IgD-negative memory B cell (primary cell): ENCODE data around the gene CACNA1D. TPM values are rescaled to one million over a fixed set of nuclear protein-coding genes. Genes with fewer than 3 reads are reported as not detected.

Source experiments
- H3K27ac Mint-ChIP-seq, 3 donors: one replicate each; pipeline ENCODE4 v1.8.0; 2020 to 2022; ENCODE audit warnings: mild to moderate bottlenecking in 3 of 3, mixed read lengths in 3 of 3, moderate library complexity in 1 of 3
- H3K27me3 Mint-ChIP-seq: one replicate; pipeline ENCODE4 v1.8.0; 2021; ENCODE audit warnings: mixed read lengths
- H3K36me3 Mint-ChIP-seq: one replicate; pipeline ENCODE4 v1.8.0; 2020; ENCODE audit warnings: mild to moderate bottlenecking, mixed read lengths
- H3K4me1 Mint-ChIP-seq, 3 donors: one replicate each; pipeline ENCODE4 v1.8.0; 2020 to 2022; ENCODE audit warnings: mixed read lengths in 3 of 3, mild to moderate bottlenecking in 1 of 3
- H3K4me3 Mint-ChIP-seq, 4 donors: one replicate each; pipeline ENCODE4 v1.8.0; 2020 to 2022; ENCODE audit warnings: mild to moderate bottlenecking in 4 of 4, mixed read lengths in 4 of 4, moderate library complexity in 3 of 4
- H3K9me3 Mint-ChIP-seq, 3 donors: one replicate each; pipeline ENCODE4 v1.8.0; 2020 to 2021; ENCODE audit warnings: mixed read lengths in 3 of 3, mild to moderate bottlenecking in 1 of 3
- polyA plus RNA-seq: library from polyadenylated mRNA; unstranded; fragments of 300-500 nt; fragmentation: Illumina TruSeq; gene quantifications from one replicate; pipeline ENCODE4 v1.2.3, GENCODE V29; 2021

The CACNA1D gene
- polyA plus RNA-seq, 1 donor from 2014 or later: not detected

- Mint-ChIP-seq H3K4me3 (no peak overlapping the region), H3K9me3 (no peaks in the 10 kb centered on the region), H3K36me3 (no peaks in the 10 kb centered on the region), H3K27ac (no peak overlapping the region), H3K4me1 (peaks cover 0 to 1% (median 0%) of the 10 kb centered on the region in 3 donors), H3K27me3 (peaks cover 1% of the 10 kb centered on the region)
These were observed 8.8 kb downstream of the CACNA1D start for GRCh38 chr3:53503195-53503594.

- Mint-ChIP-seq H3K9me3 (no peaks in the 10 kb centered on the region), H3K27me3 (peaks cover 5% of the 10 kb centered on the region), H3K27ac (no peak overlapping the region), H3K4me1 (peaks cover 0 to 1% (median 0%) of the 10 kb centered on the region in 3 donors), H3K4me3 (no peak overlapping the region), H3K36me3 (no peaks in the 10 kb centered on the region)
These were observed 11.8 kb downstream of the CACNA1D start for GRCh38 chr3:53506110-53506762.

- no peaks in the 10 kb centered on the region for H3K4me1 Mint-ChIP-seq
- H3K27me3 Mint-ChIP-seq: peaks cover 5% of the 10 kb centered on the region
- no peaks in the 10 kb centered on the region for H3K9me3 Mint-ChIP-seq
- H3K36me3 Mint-ChIP-seq: no peaks in the 10 kb centered on the region
- H3K4me3 Mint-ChIP-seq: no peak overlapping the region
- H3K27ac Mint-ChIP-seq: no peak overlapping the region
These were observed 12.3 kb downstream of the CACNA1D start for GRCh38 chr3:53506763-53507145.

- peak overlapping the region in 1 of 3 donors; percentile 5 for H3K27ac Mint-ChIP-seq
These were observed 15.1 kb downstream of the CACNA1D start for GRCh38 chr3:53509494-53509893.

GRCh38 chr3:53510508-53510907 is 16.1 kb downstream of the CACNA1D start:
- H3K4me3 Mint-ChIP-seq: no peak overlapping the region
- no peaks in the 10 kb centered on the region for H3K36me3 Mint-ChIP-seq
- H3K27me3 Mint-ChIP-seq: peaks cover 7% of the 10 kb centered on the region
- H3K27ac Mint-ChIP-seq: no peak overlapping the region
- no peaks in the 10 kb centered on the region for H3K9me3 Mint-ChIP-seq
- no peaks in the 10 kb centered on the region for H3K4me1 Mint-ChIP-seq

More at GRCh38 chr3:53509494-53509893, 15.1 kb downstream of the CACNA1D start:
- no peak overlapping the region for H3K4me3 Mint-ChIP-seq
- H3K9me3 Mint-ChIP-seq: no peaks in the 10 kb centered on the region
- H3K36me3 Mint-ChIP-seq: no peaks in the 10 kb centered on the region
- no peaks in the 10 kb centered on the region for H3K4me1 Mint-ChIP-seq
- peaks cover 5% of the 10 kb centered on the region for H3K27me3 Mint-ChIP-seq

GRCh38 chr3:53511246-53511645 is 16.8 kb downstream of the CACNA1D start:
- peaks cover 7% of the 10 kb centered on the region for H3K27me3 Mint-ChIP-seq

GRCh38 chr3:53513556-53514190 is 19.3 kb downstream of the CACNA1D start:
- H3K9me3 Mint-ChIP-seq: no peaks in the 10 kb centered on the region
- no peak overlapping the region for H3K27ac Mint-ChIP-seq
- peaks cover 5% of the 10 kb centered on the region for H3K27me3 Mint-ChIP-seq
- H3K4me1 Mint-ChIP-seq: no peaks in the 10 kb centered on the region
- H3K36me3 Mint-ChIP-seq: no peaks in the 10 kb centered on the region
- no peak overlapping the region for H3K4me3 Mint-ChIP-seq

More at GRCh38 chr3:53511246-53511645, 16.8 kb downstream of the CACNA1D start:
- no peaks in the 10 kb centered on the region for H3K36me3 Mint-ChIP-seq
- no peaks in the 10 kb centered on the region for H3K9me3 Mint-ChIP-seq
- H3K4me1 Mint-ChIP-seq: no peaks in the 10 kb centered on the region
- H3K27ac Mint-ChIP-seq: no peak overlapping the region
- H3K4me3 Mint-ChIP-seq: no peak overlapping the region

GRCh38 chr3:53516339-53516738 is 21.9 kb downstream of the CACNA1D start:
- peaks cover 2% of the 10 kb centered on the region for H3K27me3 Mint-ChIP-seq
- no peak overlapping the region for H3K27ac Mint-ChIP-seq
- H3K9me3 Mint-ChIP-seq: no peaks in the 10 kb centered on the region
- no peaks in the 10 kb centered on the region for H3K36me3 Mint-ChIP-seq
- no peak overlapping the region for H3K4me3 Mint-ChIP-seq
- no peaks in the 10 kb centered on the region for H3K4me1 Mint-ChIP-seq

GRCh38 chr3:53518495-53518981 is 24.1 kb downstream of the CACNA1D start:
- no peaks in the 10 kb centered on the region for H3K36me3 Mint-ChIP-seq
- H3K27ac Mint-ChIP-seq: no peak overlapping the region
- H3K9me3 Mint-ChIP-seq: no peaks in the 10 kb centered on the region

GRCh38 chr3:53519065-53519709 is 24.8 kb downstream of the CACNA1D start:
- Mint-ChIP-seq H3K9me3 (no peaks in the 10 kb centered on the region), H3K4me1 (no peaks in the 10 kb centered on the region), H3K27me3 (peaks cover 5% of the 10 kb centered on the region), H3K4me3 (no peak overlapping the region), H3K36me3 (no peaks in the 10 kb centered on the region), H3K27ac (no peak overlapping the region)

More at GRCh38 chr3:53518495-53518981, 24.1 kb downstream of the CACNA1D start:
- Mint-ChIP-seq H3K4me3 (no peak overlapping the region), H3K4me1 (no peaks in the 10 kb centered on the region), H3K27me3 (peaks cover 2% of the 10 kb centered on the region)

GRCh38 chr3:53523346-53523745 is 28.9 kb downstream of the CACNA1D start:
- peaks cover 5% of the 10 kb centered on the region for H3K27me3 Mint-ChIP-seq
- H3K9me3 Mint-ChIP-seq: no peaks in the 10 kb centered on the region
- no peaks in the 10 kb centered on the region for H3K36me3 Mint-ChIP-seq
- H3K27ac Mint-ChIP-seq: no peak overlapping the region
- no peak overlapping the region for H3K4me3 Mint-ChIP-seq
- no peaks in the 10 kb centered on the region for H3K4me1 Mint-ChIP-seq

- H3K9me3 Mint-ChIP-seq: no peaks in the 10 kb centered on the region
- peaks cover 6% of the 10 kb centered on the region for H3K27me3 Mint-ChIP-seq
- H3K4me1 Mint-ChIP-seq: no peaks in the 10 kb centered on the region
- H3K4me3 Mint-ChIP-seq: no peak overlapping the region
- H3K27ac Mint-ChIP-seq: no peak overlapping the region
- no peaks in the 10 kb centered on the region for H3K36me3 Mint-ChIP-seq
These were observed 30.2 kb downstream of the CACNA1D start for GRCh38 chr3:53524566-53524965.

GRCh38 chr3:53525765-53526703 is 31.6 kb downstream of the CACNA1D start:
- H3K27me3 Mint-ChIP-seq: peaks cover 11% of the 10 kb centered on the region
- H3K36me3 Mint-ChIP-seq: no peaks in the 10 kb centered on the region
- no peak overlapping the region for H3K4me3 Mint-ChIP-seq
- no peaks in the 10 kb centered on the region for H3K9me3 Mint-ChIP-seq
- H3K4me1 Mint-ChIP-seq: no peaks in the 10 kb centered on the region
- no peak overlapping the region for H3K27ac Mint-ChIP-seq

- H3K4me1 Mint-ChIP-seq: no peaks in the 10 kb centered on the region
- peaks cover 14% of the 10 kb centered on the region for H3K27me3 Mint-ChIP-seq
- H3K4me3 Mint-ChIP-seq: no peak overlapping the region
- no peak overlapping the region for H3K27ac Mint-ChIP-seq
- H3K36me3 Mint-ChIP-seq: no peaks in the 10 kb centered on the region
- no peaks in the 10 kb centered on the region for H3K9me3 Mint-ChIP-seq
These were observed 32.3 kb downstream of the CACNA1D start for GRCh38 chr3:53526704-53527055.

GRCh38 chr3:53530205-53530604 is 35.8 kb downstream of the CACNA1D start:
- no peak overlapping the region for H3K4me3 Mint-ChIP-seq
- H3K36me3 Mint-ChIP-seq: no peaks in the 10 kb centered on the region
- H3K27ac Mint-ChIP-seq: no peak overlapping the region
- peaks cover 10% of the 10 kb centered on the region for H3K27me3 Mint-ChIP-seq
- no peaks in the 10 kb centered on the region for H3K9me3 Mint-ChIP-seq
- no peaks in the 10 kb centered on the region for H3K4me1 Mint-ChIP-seq
